HS-27A (cell line): ENCODE results near the gene ARAP2.

Source experiments
- DNase-seq: peaks from one replicate; pipeline ENCODE4 v3.0.0-alpha.2; 2012; ENCODE audit warnings: low read depth, missing footprints

ARAP2 gene

DNA sequence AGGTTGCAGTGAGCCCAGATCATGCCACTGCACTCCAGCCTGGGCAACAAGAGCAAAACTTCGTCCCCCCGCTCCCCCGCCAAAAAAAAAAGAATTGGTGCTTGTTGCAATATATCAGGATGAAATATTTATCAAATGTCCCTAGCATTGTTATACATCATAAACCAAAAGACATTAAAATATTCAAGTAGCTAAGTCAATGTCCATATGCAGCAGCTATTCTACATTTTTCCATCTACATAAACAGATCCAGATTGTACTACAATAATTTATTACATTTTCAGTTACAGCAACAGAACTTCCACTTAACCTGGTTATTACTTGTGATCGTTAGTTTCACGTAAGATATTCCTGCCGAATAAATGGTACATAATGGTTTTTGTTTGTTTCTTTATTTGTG, 64.1 kb downstream of the ARAP2 start:
- DNase-seq: no peak

DNA sequence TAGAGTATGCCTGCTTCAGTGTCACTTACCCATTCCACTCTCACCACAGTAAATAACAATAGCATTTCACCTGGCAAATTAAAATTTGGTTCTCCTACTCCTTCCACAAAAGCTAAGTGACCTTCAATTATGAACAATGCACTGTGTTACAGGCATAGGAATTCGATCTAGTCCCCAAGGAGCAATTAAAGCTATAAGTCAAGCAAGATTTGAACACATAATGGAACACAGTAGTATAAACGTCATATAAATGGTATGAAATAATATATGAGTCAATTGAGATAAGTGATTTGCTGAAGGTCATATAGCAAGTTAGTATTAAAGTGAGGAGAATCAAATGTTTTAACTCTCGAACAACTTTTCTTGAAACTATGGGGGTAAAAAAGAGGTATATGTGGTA, 65.8 kb downstream of the ARAP2 start:
- no peak for DNase-seq

GRCh38 chr4:36177946-36178345, 66.4 kb downstream of the ARAP2 start:
- no peak for DNase-seq

GRCh38 chr4:36174570-36174969, 69.7 kb downstream of the ARAP2 start:
- DNase-seq: no peak

- no peak for DNase-seq
These were observed 70.4 kb downstream of the ARAP2 start for GRCh38 chr4:36173905-36174304.

DNA sequence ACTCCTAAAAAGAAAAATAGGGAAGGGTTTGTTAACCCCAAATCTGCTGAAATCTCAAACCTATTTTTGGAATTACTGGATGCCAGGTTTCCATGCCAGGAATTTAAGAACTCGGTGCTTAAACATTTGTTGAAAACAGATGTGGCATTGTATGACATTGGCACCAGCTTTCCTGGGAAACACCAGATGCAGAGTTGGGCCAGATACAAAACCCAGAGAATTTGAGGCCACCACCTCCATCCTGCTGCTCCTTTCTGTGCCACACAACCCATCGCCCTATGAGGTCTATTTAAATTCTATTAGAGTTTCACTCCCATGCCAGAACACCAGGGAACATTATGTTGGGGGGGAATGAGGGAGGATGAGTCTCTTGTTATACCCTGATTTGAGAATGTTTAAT, 71.7 kb downstream of the ARAP2 start:
- no peak for DNase-seq

- no peak for DNase-seq
These were observed 76.0 kb downstream of the ARAP2 start for GRCh38 chr4:36168127-36168878.

- DNase-seq: no peak
These were observed 78.7 kb downstream of the ARAP2 start for GRCh38 chr4:36165631-36166005.

- DNase-seq: no peak
These were observed 79.2 kb downstream of the ARAP2 start for GRCh38 chr4:36164900-36165630.

DNA sequence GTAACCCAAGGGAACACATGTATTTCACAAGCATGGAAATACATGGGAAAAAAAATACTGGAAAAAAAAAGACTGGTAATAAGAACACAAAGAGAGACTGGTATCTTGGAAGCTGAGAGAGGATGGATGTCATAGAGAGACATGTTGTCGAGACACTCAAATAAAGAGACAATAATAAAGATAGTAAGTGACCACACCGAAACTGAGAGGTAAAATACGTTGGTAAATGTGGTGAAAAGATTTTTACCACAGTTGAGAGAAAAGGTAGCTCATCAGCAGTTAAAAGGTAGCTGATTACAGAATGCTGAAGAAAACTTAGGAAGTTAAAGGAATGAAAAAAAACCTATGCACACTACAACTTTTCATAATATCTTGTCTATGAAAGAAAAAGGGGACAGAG, 81.1 kb downstream of the ARAP2 start:
- DNase-seq: no peak

DNA sequence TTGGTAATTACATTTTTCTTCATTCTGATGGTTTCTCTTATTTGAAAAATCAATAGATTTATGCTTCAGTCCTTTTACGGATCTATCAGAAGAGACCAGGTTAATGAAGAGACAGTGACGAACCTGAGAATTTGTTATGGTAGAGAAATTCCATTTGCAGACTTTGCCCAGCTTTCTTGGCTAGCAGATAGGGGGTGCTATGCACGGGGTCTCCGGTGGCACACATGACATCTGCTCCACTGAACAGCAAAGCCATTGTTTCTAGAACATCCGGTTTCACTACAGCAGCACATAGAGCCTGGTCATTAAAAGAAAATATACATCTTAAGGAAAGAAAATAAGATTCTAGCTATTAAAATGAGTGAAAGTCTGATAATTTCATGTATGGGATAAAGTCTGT, 85.1 kb downstream of the ARAP2 start:
- DNase-seq: no peak

DNA sequence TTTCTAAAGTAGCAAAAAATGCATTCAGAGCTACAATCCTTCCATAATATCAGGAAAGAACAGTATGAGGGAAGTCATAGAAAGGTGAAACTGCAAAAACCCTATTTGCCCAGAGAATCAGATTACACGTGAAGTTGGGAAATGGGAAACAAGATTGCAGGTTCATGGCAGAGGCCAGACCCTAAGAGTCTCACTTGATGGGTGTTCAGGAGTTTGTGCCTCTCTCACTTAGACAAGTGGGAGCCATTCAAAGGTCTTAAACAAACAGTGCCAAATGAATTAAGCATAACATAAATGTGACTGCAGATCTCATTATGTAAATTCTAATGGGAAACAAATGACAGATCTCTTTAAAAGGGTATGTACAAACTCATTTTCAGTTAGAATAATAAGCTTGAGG, 91.6 kb downstream of the ARAP2 start:
- no peak for DNase-seq

DNA sequence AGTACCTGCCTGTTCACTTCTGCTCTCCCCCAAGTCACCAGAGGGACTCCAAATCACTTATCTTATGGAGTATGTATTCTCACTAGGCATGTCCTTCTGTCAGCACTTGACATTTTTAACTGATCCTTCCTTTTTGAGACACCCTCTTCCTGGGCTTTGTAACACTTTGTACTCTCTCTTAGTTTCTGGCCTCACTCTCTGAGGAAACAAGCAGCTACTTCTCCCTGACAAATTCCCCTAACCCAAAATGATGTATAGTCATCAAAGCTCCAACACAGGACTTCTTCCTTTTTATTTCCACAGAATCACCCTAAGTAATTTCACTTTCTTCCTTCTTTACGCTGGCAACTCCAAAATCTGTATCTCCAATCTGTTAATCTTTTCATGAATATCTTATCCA, 101.8 kb downstream of the ARAP2 start:
- no peak for DNase-seq

DNA sequence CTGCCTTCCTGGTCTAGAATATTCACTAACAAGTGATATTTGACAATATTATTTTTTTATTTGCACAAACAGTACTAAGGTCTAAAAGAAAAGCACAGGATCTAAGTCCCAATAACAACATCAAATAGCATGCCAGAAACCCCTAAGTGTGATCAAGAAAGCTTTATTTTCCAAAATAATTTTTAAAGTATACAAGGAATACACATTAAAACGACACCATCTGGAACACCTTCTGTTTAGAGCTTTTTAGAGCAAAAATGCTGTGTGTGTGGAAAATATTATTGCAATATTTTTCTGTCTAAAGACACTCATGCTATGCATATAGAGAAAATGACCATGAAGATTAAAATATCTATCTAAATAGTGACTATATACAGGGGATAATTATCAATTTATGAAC, 103.1 kb downstream of the ARAP2 start:
- DNase-seq: no peak

- DNase-seq: no peak
These were observed 103.9 kb downstream of the ARAP2 start for GRCh38 chr4:36140421-36140820.

DNA sequence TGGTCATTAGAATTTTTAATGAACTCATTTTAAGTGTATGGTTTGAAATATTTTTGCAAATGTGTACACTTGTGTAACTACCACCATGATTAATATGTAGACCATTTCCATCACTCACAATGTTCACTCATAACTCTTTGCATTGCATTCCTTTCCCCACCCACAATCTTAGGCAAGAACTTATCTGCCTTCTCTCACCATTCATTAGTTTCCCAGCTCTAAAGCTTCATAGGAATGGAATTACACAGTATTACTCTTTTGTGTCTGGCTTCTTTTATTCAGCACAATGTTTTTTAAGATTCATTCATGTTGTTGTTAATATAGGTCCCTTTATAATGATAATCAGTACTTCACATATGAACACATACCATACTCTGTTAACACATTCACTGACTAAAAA, 106.1 kb downstream of the ARAP2 start:
- no peak for DNase-seq

DNA sequence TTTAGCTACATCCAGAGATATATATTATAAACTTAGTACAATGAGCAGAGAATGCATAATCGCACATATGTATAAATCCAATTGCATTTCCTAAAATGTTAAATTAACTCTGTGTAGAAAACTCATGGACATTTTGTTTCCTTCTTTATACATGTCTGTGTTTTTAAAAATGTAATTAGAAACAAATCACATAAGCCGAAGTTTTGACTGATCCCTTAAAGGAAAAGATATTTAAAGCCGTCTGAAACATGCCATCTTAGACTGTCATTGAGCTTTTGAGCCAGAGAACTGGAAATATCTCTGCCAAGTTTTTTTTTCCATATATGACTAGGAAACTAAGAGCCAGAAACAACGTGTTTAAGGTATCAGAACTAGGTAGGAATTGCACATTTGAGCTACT, 107.0 kb downstream of the ARAP2 start:
- DNase-seq: no peak

GRCh38 chr4:36133658-36134057, 110.7 kb downstream of the ARAP2 start:
- no peak for DNase-seq

DNA sequence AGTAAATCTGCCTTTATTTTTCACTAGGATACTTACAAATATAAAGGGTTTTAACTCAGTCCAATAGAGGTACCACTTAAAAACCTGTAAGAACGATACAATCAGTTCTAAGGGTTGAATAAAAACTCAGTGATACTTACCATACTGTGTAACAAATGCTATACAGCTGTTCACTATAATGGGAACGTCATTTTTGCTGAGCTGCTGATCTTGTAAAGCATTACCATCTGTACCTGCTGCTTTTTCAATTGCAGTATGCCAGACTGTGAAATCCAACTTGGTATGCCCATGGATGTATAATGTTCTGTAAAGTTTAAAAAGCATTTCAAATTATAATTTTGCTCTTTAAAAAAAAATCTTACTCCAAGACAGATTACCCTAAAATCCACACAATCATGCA, 111.2 kb downstream of the ARAP2 start:
- no peak for DNase-seq

- no peak for DNase-seq
These were observed 113.7 kb downstream of the ARAP2 start for GRCh38 chr4:36130641-36131040.

DNA sequence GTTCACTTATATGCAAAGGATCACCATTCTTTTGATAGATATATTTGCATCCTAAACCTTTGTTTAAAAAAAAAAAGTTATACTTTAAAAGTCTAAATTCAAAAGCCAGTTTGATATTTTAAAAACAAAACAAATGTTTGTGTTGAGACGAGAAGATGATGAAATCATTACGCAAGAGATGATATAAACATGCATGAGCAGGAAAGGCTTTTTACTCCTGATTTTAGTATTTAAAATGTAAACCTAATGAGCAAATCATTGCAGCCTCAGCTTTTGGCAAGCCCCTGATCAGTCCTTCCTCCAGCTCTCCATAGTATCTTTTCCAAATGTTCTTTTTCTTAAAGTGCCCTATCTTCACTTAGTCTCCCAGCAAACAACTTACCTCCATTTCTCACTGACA, 115.6 kb downstream of the ARAP2 start:
- no peak for DNase-seq

DNA sequence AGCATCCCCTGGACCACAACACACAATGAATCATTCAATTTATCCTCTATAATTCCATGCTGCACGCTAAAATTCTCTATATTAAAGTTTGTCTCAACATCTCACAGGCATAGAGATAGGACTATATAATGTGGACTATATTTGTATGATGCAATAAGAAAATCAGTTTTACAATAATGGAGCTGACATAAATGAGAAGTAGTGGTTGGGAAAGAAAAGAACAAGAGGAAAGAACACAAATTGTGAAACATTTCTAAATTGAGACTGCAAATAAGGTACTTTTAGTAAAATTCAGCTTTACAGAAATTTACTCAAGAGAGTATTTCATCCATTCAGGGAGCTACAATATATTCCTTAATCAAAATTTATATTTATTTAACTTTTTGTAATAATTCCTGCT, 120.4 kb downstream of the ARAP2 start:
- no peak for DNase-seq

DNA sequence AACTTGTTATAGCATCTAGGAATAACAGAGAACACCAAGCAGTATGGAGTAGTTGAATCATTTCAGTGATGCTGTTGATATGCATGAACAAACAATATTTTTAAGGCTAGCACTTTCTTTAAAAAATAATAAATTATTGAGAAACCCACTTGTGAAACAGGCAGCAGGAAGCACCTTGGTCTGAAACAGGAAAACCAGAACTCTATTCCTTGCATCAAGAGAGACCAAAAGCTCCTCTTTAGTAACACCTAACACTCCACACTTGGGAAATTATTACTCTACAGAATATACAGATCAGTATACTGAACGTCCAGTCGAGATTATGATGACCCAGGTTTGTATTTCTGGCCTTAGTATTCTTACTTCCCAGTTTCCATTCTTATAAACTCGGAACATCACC, 129.0 kb downstream of the ARAP2 start:
- DNase-seq: no peak

- DNase-seq: no peak
These were observed 133.1 kb downstream of the ARAP2 start for GRCh38 chr4:36111172-36111571.
